Measurements from ENCODE around the gene ITPK1.

DNA sequence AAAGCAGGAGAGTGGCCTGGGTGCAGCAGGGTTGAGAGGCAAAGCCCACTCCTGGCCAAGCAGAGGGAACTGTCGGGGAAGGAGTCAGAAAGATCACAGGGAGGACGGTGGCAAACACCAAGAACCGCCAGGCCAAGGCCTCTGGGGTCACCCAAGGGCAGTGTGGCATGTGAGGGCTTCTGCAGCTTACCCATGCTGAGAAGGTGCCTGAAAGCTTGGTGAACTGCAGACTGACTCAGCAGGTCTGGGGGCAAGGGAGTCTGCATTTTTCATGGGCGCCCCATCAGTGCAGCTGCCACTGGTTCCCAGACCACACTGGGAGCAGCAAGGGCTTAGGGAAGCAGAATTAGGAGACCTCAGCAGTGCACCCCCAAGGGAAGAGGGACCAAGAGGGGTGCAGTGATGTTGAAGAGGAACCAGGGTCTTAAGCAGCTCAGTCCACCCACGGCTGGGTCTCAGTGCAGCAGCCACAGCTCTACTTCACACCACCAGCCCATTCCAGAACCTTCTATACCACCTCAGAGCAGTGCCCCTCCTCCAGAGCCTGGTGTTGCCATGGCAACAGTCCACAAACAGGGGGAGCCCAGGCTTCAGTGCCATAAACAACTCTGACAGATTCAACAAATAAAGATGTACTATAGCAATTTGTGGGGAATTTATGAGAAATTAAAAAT, 59.4 kb downstream of the ITPK1 start:
- no peak for TF ChIP-seq CTCF (IDR thresholded peaks at IDR 0.05; ENCODE audit: borderline replicate concordance, extremely low read depth, low read length, poor library complexity, severe bottlenecking)
- no peak for TF ChIP-seq EZH2 (IDR thresholded peaks at IDR 0.05; ENCODE audit: borderline replicate concordance, low read depth, low read length, severe bottlenecking)

Data from DND-41 (cell line).